HG03342 (cell line): Measurements from ENCODE around the gene LRRC9.
A peak's percentile ranks its signal among the peaks of the same experiment; 100 is the strongest.

Experiments
- ATAC-seq: cut with Tn5 transposase; IDR thresholded peaks from one replicate; pipeline ENCODE4 v1.9.1; 2021; ENCODE audit warnings: mild to moderate bottlenecking, moderate library complexity; ENCODE audit not compliant: unreplicated experiment

The LRRC9 gene

DNA sequence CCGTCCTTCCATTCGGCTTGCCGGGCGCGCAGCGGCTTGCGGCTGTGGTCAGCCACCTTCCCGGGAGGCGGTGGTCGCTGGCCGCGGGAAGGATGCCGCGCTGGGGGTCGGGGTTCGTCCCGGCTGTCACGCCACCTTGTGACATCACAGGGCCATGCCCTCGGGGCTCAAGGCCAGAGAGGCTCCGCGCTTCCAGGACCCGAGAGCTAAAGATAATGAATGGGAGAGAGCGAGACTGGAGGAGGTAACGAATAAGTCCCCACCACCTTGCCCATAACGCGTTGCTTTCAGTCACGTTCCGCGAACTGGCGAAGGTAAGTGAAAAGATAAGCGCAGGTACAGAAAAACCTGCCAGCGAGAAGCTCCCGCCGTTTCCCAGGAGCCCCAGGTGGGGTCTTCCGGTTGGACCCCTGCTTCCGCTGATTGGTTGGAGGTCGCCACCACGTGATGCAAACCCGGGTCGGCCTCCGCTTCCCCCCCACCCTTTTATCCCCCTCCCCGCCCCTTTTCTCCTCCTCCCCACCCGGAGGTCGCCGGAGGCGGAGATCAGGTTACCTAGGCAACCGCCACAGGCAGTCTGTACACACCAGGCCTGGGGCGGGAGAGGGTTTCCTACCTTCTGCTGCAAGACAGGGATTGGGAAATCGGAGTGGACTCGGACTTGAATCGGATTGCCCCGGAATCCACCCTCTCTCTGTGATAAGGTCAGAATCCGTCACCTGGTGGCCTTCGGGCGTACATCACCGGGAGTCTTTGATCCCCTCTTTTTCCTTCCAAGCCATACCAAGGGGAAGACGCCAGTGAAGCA is at the start of gene LRRC9:
Gene LRRC9 (plus strand): TSS at position 575 of the 808 bp plus-strand sequence.
- peak; percentile 31 for ATAC-seq

DNA sequence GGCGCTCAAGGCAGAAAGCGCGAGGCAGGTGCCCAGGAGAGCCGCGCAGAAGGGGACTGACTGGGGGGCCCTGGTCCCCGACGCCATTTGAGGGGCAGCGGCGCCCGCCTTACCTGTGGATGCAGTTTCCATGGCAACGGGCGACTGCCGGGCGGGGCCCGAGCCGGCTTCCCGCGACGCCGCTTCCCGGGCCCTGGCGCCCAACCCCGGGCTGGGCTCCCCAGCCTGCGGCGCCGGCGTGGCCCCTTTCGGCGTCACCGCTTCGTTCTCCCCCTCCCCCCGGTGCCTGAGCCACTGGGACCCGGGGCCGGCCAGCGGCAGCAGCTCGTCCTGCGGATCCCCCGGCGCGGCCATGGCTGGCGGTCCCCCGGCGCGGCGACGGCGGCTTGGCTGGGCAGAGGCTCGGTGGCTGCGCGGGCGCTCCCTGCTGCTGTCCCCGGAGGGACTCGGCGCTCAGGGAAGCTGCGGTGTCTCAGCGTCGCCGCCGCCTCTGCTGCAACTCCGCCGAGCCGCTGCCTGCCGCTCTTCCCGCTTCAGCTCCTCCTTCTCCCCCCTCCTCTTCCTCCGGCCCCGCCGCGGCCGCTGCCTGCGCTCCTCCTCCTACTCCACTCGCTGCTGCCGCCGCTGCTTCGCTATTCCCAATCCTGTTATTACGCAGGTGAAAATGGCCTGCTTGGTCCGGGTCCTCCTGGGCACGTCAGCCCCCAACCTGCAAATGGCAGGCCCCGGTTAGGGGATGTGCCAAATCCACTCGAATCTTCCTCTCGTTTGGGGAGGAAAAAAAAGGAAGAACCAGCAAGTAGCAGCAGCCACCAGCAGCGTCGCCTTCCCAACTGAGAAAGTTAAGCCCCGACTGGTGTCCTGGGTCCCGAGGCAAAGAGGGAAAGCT is 49.4 kb upstream of the LRRC9 start, which contains the start of gene RTN1:
Gene RTN1 (minus strand): TSS at position 500 of the 889 bp plus-strand sequence. CDS start 146 bp downstream, at position 354.
- peak; percentile 63 for ATAC-seq

DNA sequence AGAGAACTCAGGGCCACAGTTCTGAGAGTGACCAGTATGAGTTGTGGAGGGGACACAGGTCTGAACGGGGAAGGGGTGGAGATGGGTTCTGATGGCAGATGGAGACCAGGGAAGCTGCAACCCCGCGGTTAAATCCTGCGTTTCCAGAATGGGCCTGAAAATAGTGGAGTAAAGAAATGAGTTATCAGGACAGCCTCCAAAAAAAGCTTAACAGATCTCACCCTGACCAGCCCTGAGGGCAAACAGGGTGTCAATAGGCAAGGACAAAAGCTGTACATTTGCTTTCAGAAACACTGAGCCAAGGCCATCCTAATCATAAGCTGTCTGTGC is 48.8 kb upstream of the LRRC9 start:
- no peak for ATAC-seq

DNA sequence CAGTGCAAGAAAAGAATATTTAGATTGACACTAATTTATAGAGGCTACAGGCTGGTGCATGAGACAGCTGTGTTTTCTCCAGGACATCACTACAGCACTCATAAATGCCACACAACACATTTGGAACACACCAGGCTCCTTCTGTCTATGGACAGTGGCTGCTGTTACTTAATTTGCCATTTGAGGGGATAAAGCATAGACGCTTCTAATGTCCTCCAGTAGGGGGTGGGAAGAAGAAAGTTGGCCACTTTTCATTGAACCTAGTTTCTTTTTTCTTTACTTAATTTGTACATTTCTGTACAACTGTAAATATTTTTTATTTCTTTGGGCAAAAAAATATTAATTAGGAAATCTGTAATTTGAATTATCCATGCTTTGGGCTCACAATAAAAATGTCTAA is 37.0 kb upstream of the LRRC9 start:
- ATAC-seq = no peak

DNA sequence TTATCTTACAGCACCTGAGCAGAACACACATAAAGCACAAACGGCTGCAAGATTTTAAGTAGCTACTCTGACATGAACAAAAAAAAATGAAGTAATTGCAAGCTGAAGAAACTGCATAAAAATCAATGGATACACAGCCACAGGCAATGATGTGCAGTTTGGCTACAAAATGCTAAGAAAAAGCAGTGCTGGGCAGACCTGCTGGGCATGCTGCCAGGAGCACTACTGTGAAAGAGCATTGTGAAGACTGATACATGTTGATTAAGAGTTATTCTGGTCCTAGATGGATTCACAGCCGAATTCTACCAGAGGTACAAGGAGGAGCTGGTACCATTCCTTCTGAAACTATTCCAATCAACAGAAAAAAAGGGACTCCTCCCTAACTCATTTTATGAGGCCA is 29.3 kb upstream of the LRRC9 start:
- ATAC-seq = no peak

DNA sequence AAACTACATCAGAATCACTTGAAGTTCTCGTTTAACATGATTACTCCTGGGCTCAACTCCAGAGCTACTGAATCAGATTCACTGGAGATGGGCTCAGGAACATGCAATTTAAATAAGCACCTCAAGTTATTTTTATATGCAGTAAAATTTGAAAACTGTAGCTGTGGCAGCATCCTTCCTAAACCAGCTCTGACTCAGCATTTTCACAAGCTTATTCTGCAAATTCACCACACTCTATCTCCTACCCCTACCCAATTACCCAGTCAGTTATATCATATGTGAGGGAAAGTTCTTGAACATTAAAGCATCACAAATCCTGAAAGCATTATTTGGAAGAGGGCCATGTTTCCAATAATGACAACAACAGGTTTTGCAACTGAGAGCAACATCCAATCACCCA is 24.2 kb upstream of the LRRC9 start:
- no peak for ATAC-seq

DNA sequence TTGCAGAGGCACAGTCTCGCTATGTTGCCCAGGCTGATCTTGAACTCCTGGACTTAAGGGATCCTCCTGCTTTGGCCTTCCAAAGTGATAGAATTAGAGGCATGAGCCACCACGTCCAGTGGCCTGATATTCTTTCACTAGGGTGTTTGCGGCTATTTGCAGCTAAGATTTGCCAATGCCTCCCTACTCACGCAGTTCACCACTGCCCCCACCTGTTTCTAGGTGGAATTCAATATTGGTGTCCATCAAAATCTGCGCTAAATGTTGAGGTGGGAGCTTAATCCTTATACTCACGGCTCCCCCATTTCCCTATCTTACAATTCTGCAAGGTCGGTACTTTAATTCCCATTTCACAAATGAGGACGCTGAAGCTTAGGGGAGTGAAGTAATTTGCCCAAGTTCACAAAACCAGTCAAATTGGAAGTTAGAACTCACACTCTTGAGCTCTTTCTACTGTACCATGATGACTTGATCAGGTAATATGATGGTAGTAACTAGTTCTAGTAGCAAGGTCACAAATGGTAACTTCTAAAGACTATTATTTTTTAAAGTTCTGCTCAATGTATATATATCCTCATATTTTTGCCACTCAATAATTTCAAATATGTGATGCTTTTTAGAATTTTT is 22.1 kb upstream of the LRRC9 start:
- no peak for ATAC-seq

DNA sequence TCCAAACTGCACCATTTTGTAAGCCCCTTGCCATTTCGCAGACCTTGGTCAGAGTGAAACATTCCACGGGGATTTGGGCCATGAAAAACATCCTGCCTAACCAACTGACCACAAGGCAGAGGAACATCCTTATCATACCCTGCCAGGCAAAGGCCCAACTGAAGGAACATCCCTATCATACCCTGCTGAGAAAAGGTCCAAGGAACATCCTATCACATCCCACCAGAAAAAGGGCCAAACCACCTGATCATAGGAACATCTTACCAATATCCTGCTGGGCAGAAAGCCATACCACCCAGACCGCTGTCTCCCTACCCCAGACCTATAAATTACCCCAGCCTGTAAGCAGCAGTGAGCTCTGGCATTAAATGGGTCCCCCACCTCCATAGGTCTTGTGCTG is 19.4 kb upstream of the LRRC9 start:
- ATAC-seq = no peak

DNA sequence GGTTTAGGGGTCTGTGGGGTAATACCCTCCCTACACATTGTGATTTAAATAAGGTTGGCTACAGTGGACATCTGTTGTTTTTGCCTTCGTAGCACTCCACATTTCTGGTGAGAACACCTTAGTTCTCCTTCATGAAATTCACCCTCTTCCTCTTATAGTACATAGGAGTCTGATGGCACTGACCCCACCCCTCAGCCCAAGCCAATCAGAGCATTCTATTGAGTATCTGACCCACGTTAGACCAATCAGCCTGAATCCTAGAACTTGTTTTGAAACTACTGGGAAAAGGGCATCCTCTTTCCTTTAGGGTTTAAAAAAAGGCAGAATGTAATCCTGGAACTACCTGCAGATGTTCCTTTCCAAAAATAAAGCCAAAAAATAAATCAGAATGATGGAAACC is 15.8 kb upstream of the LRRC9 start:
- ATAC-seq = no peak

DNA sequence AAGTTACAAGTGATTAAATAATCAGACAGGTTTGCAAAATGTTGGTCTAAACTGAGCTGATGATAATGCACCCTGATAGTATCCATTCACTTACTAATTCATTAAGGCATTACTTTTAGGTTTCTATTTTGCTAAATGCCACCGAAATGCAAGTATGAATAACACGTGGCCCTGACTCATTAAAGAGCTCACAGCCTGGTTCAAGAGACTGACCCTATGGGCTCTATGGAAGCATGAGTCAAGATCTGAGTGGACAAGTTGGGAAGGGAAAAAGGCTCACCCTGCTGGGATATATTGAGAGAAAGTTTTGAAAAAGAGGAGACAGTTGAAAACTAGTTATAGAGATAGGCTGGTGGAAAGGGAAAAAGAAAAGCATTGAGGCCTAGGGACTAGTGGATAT is 14.8 kb upstream of the LRRC9 start:
- no peak for ATAC-seq

DNA sequence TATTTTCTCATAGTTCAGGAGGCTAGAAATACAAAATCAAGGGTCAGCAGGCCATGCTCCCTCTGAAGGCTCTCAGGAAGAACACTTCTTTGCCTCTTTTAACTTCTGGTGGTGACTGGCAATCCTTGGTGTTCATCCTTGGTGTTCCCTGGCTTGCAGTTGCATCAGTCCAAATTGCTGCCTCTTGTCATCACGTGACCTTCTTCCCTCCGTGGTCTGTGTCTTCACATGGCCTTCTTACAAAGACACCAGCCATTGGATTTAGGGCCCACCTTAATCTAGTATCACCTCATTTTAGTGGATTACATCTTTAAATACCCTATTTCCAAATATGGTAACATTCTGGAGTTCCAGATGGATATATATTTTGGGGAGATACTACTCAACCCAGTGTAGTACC is 7.5 kb upstream of the LRRC9 start:
- ATAC-seq = no peak

DNA sequence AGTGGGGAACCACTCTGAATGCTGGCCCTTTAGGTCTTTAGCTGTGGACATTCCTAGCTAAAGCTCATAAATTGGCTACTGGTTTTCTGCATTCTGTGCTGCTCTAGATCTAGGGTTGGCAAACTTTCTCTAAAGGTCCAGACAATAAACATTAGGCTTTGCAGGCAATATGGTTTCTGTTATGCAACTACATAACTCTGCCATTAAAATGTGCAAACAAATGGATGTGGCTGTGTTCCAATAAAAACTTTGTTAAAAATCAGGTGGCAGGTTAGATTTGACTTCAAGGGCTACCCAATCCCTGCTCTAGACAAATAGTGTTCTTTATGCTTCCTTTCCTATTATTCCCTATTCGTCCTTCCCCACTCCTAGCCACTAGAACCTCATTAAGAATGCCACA is 6.8 kb upstream of the LRRC9 start:
- no peak for ATAC-seq

DNA sequence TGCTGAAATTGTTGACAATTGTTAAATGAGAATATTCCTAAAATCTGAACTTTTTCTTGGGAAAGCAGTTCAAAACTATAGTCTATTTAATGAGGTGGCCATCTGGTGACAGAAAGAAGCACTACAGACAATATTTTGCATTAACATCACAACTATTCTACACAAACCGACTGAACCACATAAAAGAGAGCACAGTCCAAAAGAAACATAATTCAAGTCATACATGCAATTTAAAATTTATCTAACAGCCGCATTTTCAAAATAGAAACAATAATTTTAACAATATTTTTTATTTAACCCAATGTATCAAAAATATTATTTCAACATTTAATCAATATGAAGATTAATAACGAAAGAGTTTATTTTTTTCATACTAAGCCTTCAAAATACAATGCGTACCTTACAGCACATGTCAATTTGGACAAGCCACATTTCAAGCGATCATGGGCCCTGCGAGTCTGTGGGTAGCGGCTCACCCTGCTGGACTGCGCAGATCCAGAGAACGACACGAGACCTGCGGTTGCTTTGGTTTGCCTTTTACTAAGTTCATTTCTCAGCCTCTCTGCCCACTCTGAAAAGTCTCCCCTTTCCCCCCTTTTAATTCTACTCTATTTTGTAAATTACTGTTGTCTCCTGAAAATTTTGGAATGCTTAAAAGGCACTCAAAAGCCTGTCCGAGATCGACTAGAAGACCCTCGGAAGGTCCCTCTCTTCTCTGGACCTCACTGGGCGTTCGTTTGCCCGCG is 947 bp upstream of the LRRC9 start:
- peak; percentile 54 for ATAC-seq

DNA sequence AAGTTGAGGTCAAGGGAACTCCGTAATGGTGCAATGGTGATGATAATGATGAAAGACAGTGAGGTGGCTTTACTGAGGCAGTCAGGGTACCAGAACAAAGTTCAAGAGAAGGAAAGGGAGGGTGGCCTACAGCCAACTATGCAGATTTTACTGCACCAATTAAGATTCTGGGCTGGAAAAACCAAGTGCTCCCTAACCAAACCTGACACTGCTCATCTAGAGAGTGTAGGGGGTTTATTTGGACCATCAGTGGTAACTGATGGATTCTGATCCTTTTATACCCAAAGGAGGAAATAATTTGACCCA is 387 bp downstream of the LRRC9 start:
- ATAC-seq = no peak

DNA sequence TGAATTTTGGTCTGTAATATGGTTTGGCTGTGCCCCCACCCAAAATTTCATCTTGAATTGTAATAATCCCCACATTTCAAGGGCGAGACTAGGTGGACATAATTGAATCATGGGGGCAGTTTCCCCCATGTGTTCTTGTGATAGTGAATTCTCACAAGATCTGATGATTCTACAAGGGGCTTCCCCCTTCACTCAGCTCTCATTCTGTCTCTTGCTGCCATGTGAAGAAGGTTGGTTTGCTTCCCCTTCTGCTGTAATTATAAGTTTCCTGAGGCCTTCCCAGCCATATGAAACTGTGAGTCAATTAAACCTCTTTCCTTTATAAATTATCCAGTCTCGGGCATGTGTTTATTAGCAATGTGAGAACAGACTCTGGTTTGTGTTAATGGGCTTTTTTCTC is 5.9 kb downstream of the LRRC9 start:
- no peak for ATAC-seq

DNA sequence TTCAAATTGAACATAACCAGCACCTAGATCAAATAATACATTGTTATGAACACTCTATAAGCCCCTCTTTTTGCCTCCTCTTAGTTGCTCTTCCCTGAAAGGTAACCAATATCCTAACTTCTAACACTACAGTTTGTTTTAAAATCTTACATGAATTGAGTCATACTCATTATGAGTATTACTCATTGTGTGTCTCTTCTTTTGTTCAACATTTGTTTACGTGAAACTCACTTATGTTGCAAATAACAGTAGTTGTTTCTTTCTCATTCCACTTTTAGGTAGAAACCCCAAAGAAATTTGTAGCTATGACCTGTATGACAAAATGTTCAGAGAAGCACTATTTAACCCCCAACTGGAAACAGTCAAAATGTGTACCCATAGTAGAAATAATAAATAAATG is 6.6 kb downstream of the LRRC9 start:
- peak; percentile 46 for ATAC-seq

DNA sequence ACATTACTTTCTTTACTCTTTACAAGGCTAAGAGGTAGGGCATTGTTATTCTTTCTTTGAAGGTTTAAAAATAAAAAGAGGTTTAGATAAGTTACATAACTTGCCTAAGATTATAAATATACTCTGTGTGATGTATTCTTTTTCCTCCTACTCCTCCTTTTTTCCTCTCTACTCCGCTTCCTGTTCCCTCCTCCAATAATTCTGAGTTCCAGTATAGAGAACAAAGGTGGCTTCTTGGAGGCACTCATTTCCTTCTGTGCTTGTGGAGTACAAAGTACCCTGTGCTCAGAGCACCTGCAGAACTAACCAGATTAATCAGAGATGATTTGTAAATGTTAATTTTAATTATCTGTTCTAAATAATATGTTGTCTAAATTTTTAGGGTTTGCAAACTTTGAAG is 11.3 kb downstream of the LRRC9 start:
- ATAC-seq = no peak

DNA sequence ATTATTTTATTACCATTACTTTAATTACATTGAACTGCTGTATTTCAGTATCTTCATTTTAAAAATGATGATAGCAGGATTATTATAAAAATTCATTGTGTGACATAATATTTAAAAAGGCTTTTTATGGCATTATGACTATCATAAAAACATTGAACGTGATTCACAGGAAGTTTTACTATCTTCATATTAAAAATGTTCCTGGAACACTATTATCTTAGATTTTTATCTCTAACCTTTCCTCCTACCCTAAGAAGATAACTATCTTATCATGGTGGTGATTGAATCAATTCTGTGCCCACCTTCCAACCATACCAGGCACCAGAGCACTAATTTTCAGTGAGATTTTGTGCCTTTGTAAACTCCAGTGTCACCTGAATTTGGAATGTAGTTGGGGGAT is 16.2 kb downstream of the LRRC9 start:
- no peak for ATAC-seq

DNA sequence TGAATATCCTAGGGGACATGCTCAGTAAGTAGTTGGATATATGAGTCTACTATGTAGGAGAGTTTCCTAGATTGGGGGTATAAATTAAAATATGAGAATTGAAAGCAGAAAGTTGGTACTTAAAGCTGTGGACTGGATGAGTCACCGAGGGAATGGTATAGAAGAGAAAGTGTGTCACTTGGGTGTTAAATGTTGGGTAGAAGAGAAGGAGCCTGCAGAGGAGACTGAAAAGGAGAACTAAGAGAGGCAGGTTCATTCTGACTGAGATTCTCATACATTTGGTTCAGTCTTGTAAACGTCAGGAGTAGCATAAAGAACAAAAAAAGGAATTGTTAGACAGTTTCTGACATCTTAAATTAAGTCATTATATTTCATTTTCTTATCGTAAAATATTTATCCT is 19.9 kb downstream of the LRRC9 start:
- ATAC-seq = peak; percentile 70

DNA sequence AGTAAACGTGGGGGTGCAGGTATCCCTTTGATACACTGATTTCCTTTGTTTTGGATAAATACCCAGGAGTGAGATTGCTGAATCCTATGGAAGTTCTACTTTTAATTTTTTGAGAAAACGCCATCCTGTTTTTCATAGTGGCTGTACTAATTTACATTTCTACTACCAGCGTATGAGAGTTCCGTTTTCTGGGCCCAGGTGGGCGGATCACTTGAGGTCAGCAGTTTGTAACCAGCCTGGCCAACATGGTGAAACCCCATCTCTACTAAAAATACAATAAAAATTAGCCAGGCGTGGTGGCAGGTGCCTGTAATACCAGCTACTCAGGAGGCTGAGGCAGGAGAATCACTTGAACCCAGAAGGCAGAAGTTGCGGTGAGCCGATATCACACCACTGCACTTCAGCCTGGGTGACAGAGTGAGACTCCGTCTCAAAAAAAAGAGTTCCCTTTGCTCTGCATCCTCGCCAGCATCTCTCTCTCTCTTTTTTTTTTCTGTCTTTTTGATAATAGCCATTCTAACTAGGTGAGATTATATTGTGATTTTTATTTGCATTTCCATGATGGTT is 22.4 kb downstream of the LRRC9 start:
- peak; percentile 55 for ATAC-seq

DNA sequence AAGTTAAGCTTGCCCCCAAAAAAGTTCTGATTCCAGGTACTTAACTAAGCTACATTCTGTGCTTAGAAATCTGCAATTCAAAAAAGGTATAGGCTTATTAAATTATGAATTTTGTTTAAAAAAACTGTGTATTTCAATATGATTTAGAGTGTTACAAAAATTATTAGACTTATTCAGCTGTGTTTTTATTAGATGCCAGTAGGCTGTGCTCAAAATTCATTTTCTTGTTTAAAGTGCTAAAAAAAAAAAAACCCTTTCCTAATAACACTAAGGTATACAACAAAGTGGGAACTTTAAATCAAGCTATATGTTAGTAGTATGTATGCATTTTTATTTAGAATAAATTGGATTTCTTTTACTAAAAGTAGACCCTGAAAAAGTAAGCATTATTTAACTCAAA is 25.0 kb downstream of the LRRC9 start:
- no peak for ATAC-seq
